ENCODE measurements around the gene TRPM8.

DNA sequence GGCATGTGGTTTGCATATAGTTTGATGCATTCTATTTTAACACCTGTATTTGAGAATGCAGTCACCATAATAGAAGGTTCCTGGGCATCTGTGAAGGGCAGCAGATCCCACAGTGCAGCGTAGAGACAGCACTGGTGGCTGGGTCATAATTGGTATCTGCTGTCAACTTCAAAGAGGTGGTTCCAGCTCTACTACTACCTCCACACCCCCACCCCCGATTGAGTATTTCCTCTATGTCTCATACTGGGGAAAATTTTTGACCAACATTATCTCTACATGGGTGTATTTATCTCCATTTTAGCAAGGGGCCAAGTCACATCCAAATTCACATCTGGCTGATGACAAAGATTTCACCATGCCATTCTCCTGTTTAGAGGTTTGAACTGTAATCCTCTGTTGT is 43.0 kb downstream of the TRPM8 start:
- TF ChIP-seq, protein P1, sequence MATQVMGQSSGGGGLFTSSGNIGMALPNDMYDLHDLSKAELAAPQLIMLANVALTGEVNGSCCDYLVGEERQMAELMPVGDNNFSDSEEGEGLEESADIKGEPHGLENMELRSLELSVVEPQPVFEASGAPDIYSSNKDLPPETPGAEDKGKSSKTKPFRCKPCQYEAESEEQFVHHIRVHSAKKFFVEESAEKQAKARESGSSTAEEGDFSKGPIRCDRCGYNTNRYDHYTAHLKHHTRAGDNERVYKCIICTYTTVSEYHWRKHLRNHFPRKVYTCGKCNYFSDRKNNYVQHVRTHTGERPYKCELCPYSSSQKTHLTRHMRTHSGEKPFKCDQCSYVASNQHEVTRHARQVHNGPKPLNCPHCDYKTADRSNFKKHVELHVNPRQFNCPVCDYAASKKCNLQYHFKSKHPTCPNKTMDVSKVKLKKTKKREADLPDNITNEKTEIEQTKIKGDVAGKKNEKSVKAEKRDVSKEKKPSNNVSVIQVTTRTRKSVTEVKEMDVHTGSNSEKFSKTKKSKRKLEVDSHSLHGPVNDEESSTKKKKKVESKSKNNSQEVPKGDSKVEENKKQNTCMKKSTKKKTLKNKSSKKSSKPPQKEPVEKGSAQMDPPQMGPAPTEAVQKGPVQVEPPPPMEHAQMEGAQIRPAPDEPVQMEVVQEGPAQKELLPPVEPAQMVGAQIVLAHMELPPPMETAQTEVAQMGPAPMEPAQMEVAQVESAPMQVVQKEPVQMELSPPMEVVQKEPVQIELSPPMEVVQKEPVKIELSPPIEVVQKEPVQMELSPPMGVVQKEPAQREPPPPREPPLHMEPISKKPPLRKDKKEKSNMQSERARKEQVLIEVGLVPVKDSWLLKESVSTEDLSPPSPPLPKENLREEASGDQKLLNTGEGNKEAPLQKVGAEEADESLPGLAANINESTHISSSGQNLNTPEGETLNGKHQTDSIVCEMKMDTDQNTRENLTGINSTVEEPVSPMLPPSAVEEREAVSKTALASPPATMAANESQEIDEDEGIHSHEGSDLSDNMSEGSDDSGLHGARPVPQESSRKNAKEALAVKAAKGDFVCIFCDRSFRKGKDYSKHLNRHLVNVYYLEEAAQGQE (IDR thresholded peaks at IDR 0.05; ENCODE audit: insufficient read depth in 1 of 2, low read depth in 2 of 2, low read length in 2 of 2): no peak
- TF ChIP-seq TAF1 (IDR thresholded peaks at IDR 0.05; ENCODE audit: borderline replicate concordance, insufficient read depth, low read length): no peak
- TF ChIP-seq POLR2AphosphoS5 (IDR thresholded peaks at IDR 0.05; ENCODE audit: low read depth, low read length): no peak
- no peak for TF ChIP-seq SIN3A (IDR thresholded peaks at IDR 0.05; ENCODE audit: borderline replicate concordance, insufficient read depth, low read length)

All from PFSK-1 (cell line).